ENCODE data around the gene TFF1. TPM values are rescaled to one million over a fixed set of nuclear protein-coding genes. Genes with fewer than 3 reads are reported as not detected.

TFF1 gene
- total RNA-seq, 1 donor from 2014 or later: not detected

Other genes starting within 250 kb of the TFF1 start
- gene ABCG1, start 147.4 kb downstream of the TFF1 start, total RNA-seq (ENCODE audit: unreplicated experiment): 48.9 TPM
- gene TFF3, start 51.1 kb downstream of the TFF1 start, total RNA-seq (ENCODE audit: unreplicated experiment): not detected
- gene TFF2, start 15.5 kb downstream of the TFF1 start, total RNA-seq (ENCODE audit: unreplicated experiment): not detected
- not detected for gene TMPRSS3, start 29.5 kb upstream of the TFF1 start, total RNA-seq (ENCODE audit: unreplicated experiment)
- gene UBASH3A, start 37.4 kb upstream of the TFF1 start, total RNA-seq (ENCODE audit: unreplicated experiment): not detected
- 0.82 TPM for gene RSPH1, start 129.7 kb upstream of the TFF1 start, total RNA-seq (ENCODE audit: unreplicated experiment)
- gene SLC37A1, start 147.3 kb upstream of the TFF1 start, total RNA-seq (ENCODE audit: unreplicated experiment): 12.3 TPM

Data from endothelial cell (in vitro differentiated cells).